HepG2 (cell line): Measurements from ENCODE around the gene TPRG1L. TPM values are rescaled to one million over a fixed set of nuclear protein-coding genes. Genes with fewer than 3 reads are reported as not detected.
A peak's percentile ranks its signal among the peaks of the same experiment; 100 is the strongest.

Experiments
- ATAC-seq: fragments of 200-7000 bp; cut with Tn5 transposase; 3 replicates; pipeline ENCODE4 v1.9.1; 2020; ENCODE audit warnings: mild to moderate bottlenecking, moderate library complexity
- BruUV-seq: library from RNA; stranded (reverse); fragments of 400-500 nt; replicated peaks from 2 replicates; lab custom pipeline; 2021; lab: Mats Ljungman, UMichigan
- CTCF ChIA-PET: fragments of 300-600 bp; formaldehyde crosslinking; extraction: SDS; loops from one replicate; lab custom pipeline; 2021; ENCODE audit warnings: low total read pairs, inconsistent platforms, low intra/inter-chr PET ratio; lab: Yijun Ruan, JAX
- POLR2A ChIA-PET: fragments of 350-600 bp; sonication (Branson Sonifier 250); formaldehyde crosslinking; loops from one replicate; lab custom pipeline; 2020; ENCODE audit warnings: antibody characterized with exemption, inconsistent platforms; lab: Yijun Ruan, JAX
- DNase-seq: peaks from one replicate; pipeline ENCODE4 v3.0.0-alpha.2; 2015; ENCODE audit warnings: low spot score
- FAIRE-seq: peaks from 3 replicates; lab custom pipeline; 2011; peaks lifted over from hg19 to GRCh38; lab: Jason Lieb, UNC
- H2AFZ ChIP-seq: one replicate; pipeline ENCODE4 v1.6.1; 2011; ENCODE audit warnings: low read length, inconsistent platforms
- H3K27ac ChIP-seq: fragments of 300-600 bp; 3 replicates; pipeline ENCODE4 v1.8.0; 2011; ENCODE audit warnings: mixed run types, mild to moderate bottlenecking, mixed read lengths, low read length, inconsistent platforms; ENCODE audit not compliant: insufficient read depth; ENCODE audit errors: extremely low read length
- H3K27me3 ChIP-seq, 2 experiments: fragments of 200-600 bp in 1 of 2; 2 replicates in 1 of 2; 3 replicates in 1 of 2; pipeline versions ENCODE4 v1.6.0 to v1.8.0; 2011; ENCODE audit warnings: low read length in 2 of 2, mild to moderate bottlenecking in 2 of 2, moderate library complexity in 2 of 2, inconsistent platforms in 1 of 2; ENCODE audit not compliant: insufficient read depth in 2 of 2, control insufficient read depth in 1 of 2
- H3K36me3 ChIP-seq, 2 experiments: fragments of 200-600 bp in 1 of 2; replicated peaks in 1 of 2; 2 replicates in 1 of 2; 3 replicates in 1 of 2; pipeline versions ENCODE4 v1.5.1 to v1.8.0; 2011; ENCODE audit warnings: low read length in 2 of 2, inconsistent platforms in 1 of 2; ENCODE audit not compliant: insufficient read depth in 2 of 2, control insufficient read depth in 1 of 2
- H3K4me1 ChIP-seq: 2 replicates; pipeline ENCODE4 v1.5.1; 2012; ENCODE audit warnings: low read length, inconsistent platforms; ENCODE audit not compliant: insufficient read depth
- H3K4me2 ChIP-seq: 2 replicates; pipeline ENCODE4 v1.6.0; 2011; ENCODE audit warnings: low read depth, low read length, inconsistent platforms
- H3K4me3 ChIP-seq, 3 experiments: fragments of 200-600 bp in 1 of 3; sonication (generic), shearing (Covaris generic) in 1 of 3; replicated peaks in 1 of 3; 2 replicates each; pipeline ENCODE4 v1.5.1; 2011 to 2016; ENCODE audit warnings: low read length in 3 of 3, inconsistent platforms in 2 of 3, low read depth in 2 of 3, mild to moderate bottlenecking in 2 of 3, control low read depth in 1 of 3, mixed read lengths in 1 of 3; ENCODE audit not compliant: insufficient read depth in 1 of 3
- H3K79me2 ChIP-seq: one replicate; pipeline ENCODE4 v1.6.1; 2011; ENCODE audit warnings: low read length, inconsistent platforms; ENCODE audit not compliant: insufficient read depth
- H3K9ac ChIP-seq: 2 replicates; pipeline ENCODE4 v1.6.0; 2011; ENCODE audit warnings: mild to moderate bottlenecking, low read depth, low read length, inconsistent platforms; ENCODE audit not compliant: insufficient read depth
- H3K9me3 ChIP-seq: 2 replicates; pipeline ENCODE4 v1.5.1; 2012; ENCODE audit warnings: mild to moderate bottlenecking, low read length
- H4K20me1 ChIP-seq: 2 replicates; pipeline ENCODE4 v1.6.0; 2011; ENCODE audit warnings: inconsistent platforms, mild to moderate bottlenecking, low read length, moderate library complexity; ENCODE audit not compliant: insufficient read depth
- ARID2 ChIP-seq: sonication (generic); formaldehyde crosslinking; IDR thresholded peaks from 2 replicates; pipeline ENCODE4 v1.8.1; 2022; ENCODE audit warnings: mild to moderate bottlenecking, missing genetic modification reagents, borderline replicate concordance
- ATF7-NPFF ChIP-seq: sonication (generic); formaldehyde crosslinking; IDR thresholded peaks from 2 replicates; pipeline ENCODE4 v1.8.1; 2023; ENCODE audit warnings: mild to moderate bottlenecking, low read depth, missing genetic modification reagents, moderate library complexity
- BORCS8-MEF2B ChIP-seq: sonication (generic); formaldehyde crosslinking; IDR thresholded peaks from 2 replicates; pipeline ENCODE4 v1.8.0; 2022; ENCODE audit warnings: mild to moderate bottlenecking, missing genetic modification reagents
- CEBPB ChIP-seq: IDR thresholded peaks from 2 replicates; pipeline ENCODE4 v1.6.1; 2011; ENCODE audit warnings: low read depth, low read length, improper control_type of control experiment, borderline replicate concordance
- FOXP1 ChIP-seq, 2 experiments: fragments of 450-650 bp in 1 of 2; IDR thresholded peaks; 2 replicates each; pipeline ENCODE4 v1.6.1; 2017 to 2018; ENCODE audit warnings: antibody characterized with exemption in 1 of 2
- GABPA ChIP-seq, 2 experiments: IDR thresholded peaks; 2 replicates each; pipeline ENCODE4 v1.6.1; 2011 to 2016; ENCODE audit warnings: low read depth in 2 of 2, low read length in 1 of 2, missing biosample characterization in 1 of 2, missing genetic modification characterization in 1 of 2
- GTF2F1 ChIP-seq: fragments of 150-350 bp; IDR thresholded peaks from 2 replicates; pipeline ENCODE4 v1.6.1; 2014; ENCODE audit warnings: low read length
- HOXA3 ChIP-seq: sonication (generic); formaldehyde crosslinking; IDR thresholded peaks from 2 replicates; pipeline ENCODE4 v1.5.0; 2020; ENCODE audit warnings: missing genetic modification reagents
- ISL2 ChIP-seq: sonication (generic); formaldehyde crosslinking; IDR thresholded peaks from 2 replicates; pipeline ENCODE4 v1.5.0; 2020; ENCODE audit warnings: missing genetic modification reagents
- NFKBIZ ChIP-seq: IDR thresholded peaks from 2 replicates; pipeline ENCODE4 v1.6.1; 2018; ENCODE audit warnings: missing genetic modification reagents, missing compliant biosample characterization
- PPARG ChIP-seq: conservative IDR thresholded peaks from 2 replicates; pipeline ENCODE4 v1.6.1; 2016; ENCODE audit warnings: missing biosample characterization, missing genetic modification reagents
- RFXAP ChIP-seq: sonication (generic); formaldehyde crosslinking; IDR thresholded peaks from 2 replicates; pipeline ENCODE4 v1.4.0; 2020; ENCODE audit warnings: missing genetic modification reagents, borderline replicate concordance
- THAP9 ChIP-seq: sonication (generic); formaldehyde crosslinking; IDR thresholded peaks from 2 replicates; pipeline ENCODE4; 2020; ENCODE audit warnings: missing genetic modification reagents, mild to moderate bottlenecking, borderline replicate concordance
- ZBTB34 ChIP-seq: sonication (generic); formaldehyde crosslinking; IDR thresholded peaks from 2 replicates; pipeline ENCODE4 v1.8.0; 2022; ENCODE audit warnings: mild to moderate bottlenecking, missing genetic modification reagents
- ZKSCAN5 ChIP-seq: sonication (generic); formaldehyde crosslinking; IDR thresholded peaks from 2 replicates; pipeline ENCODE4 v1.5.1; 2020; ENCODE audit warnings: mild to moderate bottlenecking, missing genetic modification reagents
- WGBS: methylation state at CpG from one replicate; pipeline ENCODE4 v1.1.6; 2017; ENCODE audit warnings: low lambda C conversion rate; 5-methylcytosine and 5-hydroxymethylcytosine counted together
- in situ Hi-C: cut with HindIII; loops from 2 replicates; pipeline ENCODE4 v1.10.0; 2017; ENCODE audit warnings: low pct_unique_long_range_greater_than_20kb; ENCODE audit not compliant: extremely low pct_ligation_motif_present
- intact Hi-C: fragments of 100-400 bp; cut with micrococcal nuclease; formaldehyde crosslinking; loops from one replicate; pipeline ENCODE4 v1.10.0; 2022; ENCODE audit not compliant: unreplicated experiment
- polyA plus RNA-seq, 8 experiments: library from polyadenylated mRNA; depleted of rRNA in 3 of 8; stranded (reverse) in 7 of 8; unstranded in 1 of 8; fragments of >200 nt; fragmentation: Illumina TruSeq in 4 of 8; extraction: Trizol in 4 of 8; gene quantifications; 2 replicates each; pipeline versions ENCODE4 v1.2.1 to v1.2.3, GENCODE V29; 2011 to 2016; ENCODE audit warnings: low read depth in 4 of 8, missing spikeins in 1 of 8, mixed read lengths in 1 of 8; ENCODE audit not compliant: insufficient read depth in 1 of 8
- total RNA-seq, 5 experiments: library from RNA; depleted of rRNA; stranded (reverse); fragments of >200 nt; fragmentation: Illumina TruSeq; extraction: Trizol; gene quantifications; 2 replicates each; pipeline ENCODE4 v1.2.3, GENCODE V29; 2016; ENCODE audit warnings: low read depth in 1 of 5

The TPRG1L gene
- total and polyA plus RNA-seq, 2 of the 13 experiments (the other 11 are each of a cell fraction or from before 2014, with no cell fraction given), result 21.3 to 37.4 TPM

GRCh38 chr1:3653286-3653618 is 28.4 kb downstream of the TPRG1L start:
- ATAC-seq, result no peak; the same call in 2 of the 3 replicates
- TF ChIP-seq RFXAP (no peak), ARID2 (CRISPR knock-in tag) (no peak), ZKSCAN5 (CRISPR knock-in tag) (no peak), ATF7-NPFF (CRISPR knock-in tag) (no peak), THAP9 (CRISPR knock-in tag) (no peak), CEBPB (no peak), BORCS8-MEF2B (CRISPR knock-in tag) (no peak), FOXP1 (IDR thresholded peaks at IDR 0.05) (no peak), FOXP1 (CRISPR knock-in tag; IDR thresholded peaks at IDR 0.05) (no peak), ZBTB34 (no peak), NFKBIZ (CRISPR knock-in tag) (no peak), PPARG (CRISPR knock-in tag) (no peak), GTF2F1 (no peak), ISL2 (CRISPR knock-in tag) (no peak), HOXA3 (CRISPR knock-in tag) (no peak), GABPA (IDR thresholded peaks at IDR 0.05; ENCODE audit: low read depth, low read length) (no peak), GABPA (CRISPR knock-in tag; IDR thresholded peaks at IDR 0.05; ENCODE audit: low read depth) (no peak)
- TF ChIP-seq, all 625 proteins: peak for 0
- FAIRE-seq (peak; percentile 23), DNase-seq (no peak)
- peak overlapping the region; percentile 58 to 73 (median 66) for H3K4me3 ChIP-seq
- intact Hi-C loops (no loop called here), in situ Hi-C loops (no loop called here)
- ChIA-PET POLR2A (interaction anchor here (0.9 to 2.6 kb wide), 4 partner anchors 9 to 118 kb away, joined by 3 to 6 read pairs (median 3); no protein-coding TSS in a partner anchor), CTCF (no interaction called here)
- H3K36me3 ChIP-seq, result no peaks in the 10 kb centered on the region
- no peaks in the 10 kb centered on the region for H4K20me1 ChIP-seq
- peaks cover 22% of the 10 kb centered on the region for H3K4me1 ChIP-seq
- H3K27ac ChIP-seq, result no peak overlapping the region
- H3K9ac ChIP-seq, result peak overlapping the region; percentile 46
- H3K79me2 ChIP-seq, result peaks cover 7% of the 10 kb centered on the region
- no peaks in the 10 kb centered on the region for H3K9me3 ChIP-seq
- H3K4me2 ChIP-seq, result peak overlapping the region; percentile 86
- BruUV-seq, result TSS peak; percentile 48
- WGBS, result 5% methylated on average over 3 of the region's 10 CpGs
- H2AFZ ChIP-seq, result no peak overlapping the region
- peaks cover 2 to 11% of the 10 kb centered on the region in 2 experiments; a peak in 3 of 5 replicates for H3K27me3 ChIP-seq
